Smooth muscle cell of the coronary artery (primary cell): ENCODE data around the gene WNT6. TPM values are rescaled to one million over a fixed set of nuclear protein-coding genes. Genes with fewer than 3 reads are reported as not detected.

Source experiments
- total RNA-seq: library from RNA; depleted of rRNA; stranded (reverse); fragments of >200 nt; gene quantifications from 2 replicates; pipeline ENCODE4 v1.2.3, GENCODE V29; 2014; ENCODE audit warnings: low replicate concordance

WNT6 gene
- total RNA-seq, result not detected in 2 replicates

GRCh38 chr2:218859556-218859987, at the start of gene WNT6:
WNT6 (plus strand) TSS chr2:218859805; CDS start chr2:218860038, 233 bp downstream.

GRCh38 chr2:218831378-218831990, 28.1 kb upstream of the WNT6 start, which contains the start of gene PRKAG3:
PRKAG3 (minus strand) TSS chr2:218831803.

GRCh38 chr2:218880102-218880858, 20.7 kb downstream of the WNT6 start, which contains the start of gene WNT10A:
WNT10A (plus strand) TSS chr2:218880852; CDS start chr2:218880996, 144 bp downstream.

Other genes with a start within 250 kb of the WNT6 start
- 2.1 and 5.7 TPM in 2 replicates for gene ZNF142, start 200.2 kb upstream of the WNT6 start, total RNA-seq
- 24.1 and 34.0 TPM in 2 replicates for gene BCS1L, start 200.1 kb upstream of the WNT6 start, total RNA-seq
- 30.5 and 31.3 TPM in 2 replicates for gene RNF25, start 187.8 kb upstream of the WNT6 start, total RNA-seq
- gene STK36, start 187.7 kb upstream of the WNT6 start, total RNA-seq, result 10.4 and 34.3 TPM in 2 replicates
- 4.8 and 5.6 TPM in 2 replicates for gene TTLL4, start 149.0 kb upstream of the WNT6 start, total RNA-seq
- 5.3 and 25.6 TPM in 2 replicates for gene CYP27A1, start 77.7 kb upstream of the WNT6 start, total RNA-seq
- 4.1 TPM in 1 of 2 replicates, not detected in the other for gene PRKAG3, start 28.0 kb upstream of the WNT6 start, total RNA-seq
- not detected in 2 replicates for gene WNT10A, start 21.0 kb downstream of the WNT6 start, total RNA-seq
- 0.08 TPM in 1 of 2 replicates, not detected in the other for gene CDK5R2, start 99.9 kb downstream of the WNT6 start, total RNA-seq
- gene FEV, start 125.4 kb downstream of the WNT6 start, total RNA-seq, result not detected in 2 replicates
- not detected in 2 replicates for gene CRYBA2, start 133.6 kb downstream of the WNT6 start, total RNA-seq
- gene CFAP65, start 181.7 kb downstream of the WNT6 start, total RNA-seq, result not detected in 2 replicates
- under 0.01 TPM in 1 of 2 replicates, not detected in the other for gene IHH, start 201.1 kb downstream of the WNT6 start, total RNA-seq